ENCODE measurements around the gene MED22.

MED22 gene

GRCh38 chr9:133375116-133375723 is 27.3 kb upstream of the MED22 start:
- peaks cover 16% of the 10 kb centered on the region for H3F3A ChIP-seq (ENCODE audit: low read depth)

GRCh38 chr9:133374612-133375115 is 26.7 kb upstream of the MED22 start:
- Histone ChIP-seq H3K4me1 (ENCODE audit: insufficient read depth, low read length, poor library complexity, severe bottlenecking) (peaks cover 54% of the 10 kb centered on the region), H3F3A (ENCODE audit: low read depth) (peaks cover 16% of the 10 kb centered on the region), H3K4me3 (ENCODE audit: low read length, poor library complexity, severe bottlenecking) (peak overlapping the region; percentile 99), H4K20me1 (ENCODE audit: insufficient read depth, low read length, poor library complexity, severe bottlenecking) (peaks cover 60% of the 10 kb centered on the region), H3K9me2 (replicated peaks; ENCODE audit: low read depth, low read length) (no peaks in the 10 kb centered on the region), H3K36me3 (ENCODE audit: insufficient read depth, low read length) (peaks cover 4% of the 10 kb centered on the region; the same call in 1 of the 2 replicates), H3K9me3 (ENCODE audit: insufficient read depth, low read depth, low read length) (no peaks in the 10 kb centered on the region), H3K27me3 (ENCODE audit: insufficient read depth, low read length, poor library complexity, severe bottlenecking) (no peaks in the 10 kb centered on the region), H3K4me2 (ENCODE audit: low read depth, low read length, poor library complexity, severe bottlenecking) (peak overlapping the region; percentile 84), H2AFZ (ENCODE audit: low read length) (no peak overlapping the region), H3K9ac (ENCODE audit: low read depth, low read length, poor library complexity, severe bottlenecking) (peak overlapping the region; percentile 96), H3K79me2 (ENCODE audit: insufficient read depth, low read length) (peaks cover 61% of the 10 kb centered on the region)
- TF ChIP-seq EZH2phosphoT487 (IDR thresholded peaks at IDR 0.05; ENCODE audit: borderline replicate concordance): no peak
- TF ChIP-seq CTCF (conservative IDR thresholded peaks at IDR 0.05; ENCODE audit: low read length): no peak

More at GRCh38 chr9:133375116-133375723, 27.3 kb upstream of the MED22 start:
- Histone ChIP-seq H3K79me2 (ENCODE audit: insufficient read depth, low read length) (peaks cover 56% of the 10 kb centered on the region), H3K27me3 (ENCODE audit: insufficient read depth, low read length, poor library complexity, severe bottlenecking) (no peaks in the 10 kb centered on the region), H3K9me3 (ENCODE audit: insufficient read depth, low read depth, low read length) (no peaks in the 10 kb centered on the region), H3K4me1 (ENCODE audit: insufficient read depth, low read length, poor library complexity, severe bottlenecking) (peaks cover 48% of the 10 kb centered on the region), H2AFZ (ENCODE audit: low read length) (no peak overlapping the region), H3K36me3 (ENCODE audit: insufficient read depth, low read length) (peaks cover under 1% of the 10 kb centered on the region; the same call in 1 of the 2 replicates), H4K20me1 (ENCODE audit: insufficient read depth, low read length, poor library complexity, severe bottlenecking) (peaks cover 54% of the 10 kb centered on the region), H3K4me2 (ENCODE audit: low read depth, low read length, poor library complexity, severe bottlenecking) (peak overlapping the region; percentile 84), H3K9ac (ENCODE audit: low read depth, low read length, poor library complexity, severe bottlenecking) (peak overlapping the region; percentile 96), H3K4me3 (ENCODE audit: low read length, poor library complexity, severe bottlenecking) (peak overlapping the region; percentile 99), H3K9me2 (replicated peaks; ENCODE audit: low read depth, low read length) (no peaks in the 10 kb centered on the region)
- TF ChIP-seq CTCF (conservative IDR thresholded peaks at IDR 0.05; ENCODE audit: low read length) (peak; percentile 48), EZH2phosphoT487 (IDR thresholded peaks at IDR 0.05; ENCODE audit: borderline replicate concordance) (no peak)

- H3K36me3 ChIP-seq (ENCODE audit: insufficient read depth, low read length): peaks cover 19% of the 10 kb centered on the region; the same call in 1 of the 2 replicates
- peaks cover 69% of the 10 kb centered on the region for H3K4me1 ChIP-seq (ENCODE audit: insufficient read depth, low read length, poor library complexity, severe bottlenecking)
- no peak overlapping the region for H2AFZ ChIP-seq (ENCODE audit: low read length)
- H4K20me1 ChIP-seq (ENCODE audit: insufficient read depth, low read length, poor library complexity, severe bottlenecking): peaks cover 85% of the 10 kb centered on the region
- no peaks in the 10 kb centered on the region for H3K27me3 ChIP-seq (ENCODE audit: insufficient read depth, low read length, poor library complexity, severe bottlenecking)
- TF ChIP-seq EZH2phosphoT487 (IDR thresholded peaks at IDR 0.05; ENCODE audit: borderline replicate concordance): no peak
- H3K9ac ChIP-seq (ENCODE audit: low read depth, low read length, poor library complexity, severe bottlenecking): peak overlapping the region; percentile 66
- no peaks in the 10 kb centered on the region for H3K9me2 ChIP-seq (replicated peaks; ENCODE audit: low read depth, low read length)
- peaks cover 16% of the 10 kb centered on the region for H3F3A ChIP-seq (ENCODE audit: low read depth)
- H3K4me2 ChIP-seq (ENCODE audit: low read depth, low read length, poor library complexity, severe bottlenecking): peak overlapping the region; percentile 96
- no peaks in the 10 kb centered on the region for H3K9me3 ChIP-seq (ENCODE audit: insufficient read depth, low read depth, low read length)
- peak overlapping the region; percentile 74 for H3K4me3 ChIP-seq (ENCODE audit: low read length, poor library complexity, severe bottlenecking)
- peaks cover 87% of the 10 kb centered on the region for H3K79me2 ChIP-seq (ENCODE audit: insufficient read depth, low read length)
These were observed 24.2 kb upstream of the MED22 start for GRCh38 chr9:133372144-133372543.

Data from Loucy (cell line).